DMS153 treated with DMSO at 0.1 percent for 48 hours (cell line): ENCODE measurements around the gene CAV1.

Experiments used
- DNase-seq: peaks from one replicate; lab custom pipeline; 2025; ENCODE audit not compliant: unreplicated experiment; lab: John Stamatoyannopoulos, UW

CAV1 gene

GRCh38 chr7:116503835-116504234 is 21.0 kb upstream of the CAV1 start:
- no peak for DNase-seq

- no peak for DNase-seq
These were observed 19.6 kb upstream of the CAV1 start for GRCh38 chr7:116505278-116505677.

- no peak for DNase-seq
These were observed 19.0 kb upstream of the CAV1 start for GRCh38 chr7:116505823-116506222.

- DNase-seq: no peak
These were observed 14.8 kb upstream of the CAV1 start for GRCh38 chr7:116509982-116510579.

- no peak for DNase-seq
These were observed 14.0 kb upstream of the CAV1 start for GRCh38 chr7:116510795-116511194.

GRCh38 chr7:116511552-116512519 is 13.0 kb upstream of the CAV1 start:
- DNase-seq: peak; percentile 62

- no peak for DNase-seq
These were observed 12.2 kb upstream of the CAV1 start for GRCh38 chr7:116512520-116513188.

- DNase-seq: no peak
These were observed 9.3 kb upstream of the CAV1 start for GRCh38 chr7:116515584-116515983.

GRCh38 chr7:116516324-116516723 is 8.5 kb upstream of the CAV1 start:
- DNase-seq: no peak

- DNase-seq: no peak
These were observed 7.2 kb upstream of the CAV1 start for GRCh38 chr7:116517626-116518025.

GRCh38 chr7:116518961-116519360 is 5.9 kb upstream of the CAV1 start:
- no peak for DNase-seq

- no peak for DNase-seq
These were observed 3.7 kb upstream of the CAV1 start for GRCh38 chr7:116521046-116521664.

GRCh38 chr7:116522247-116522646 is 2.6 kb upstream of the CAV1 start:
- DNase-seq: no peak

GRCh38 chr7:116524221-116524608 is 621 bp upstream of the CAV1 start:
- DNase-seq: no peak

- no peak for DNase-seq
These were observed 569 bp downstream of the CAV1 start for GRCh38 chr7:116525298-116525912.

- peak; percentile 53 for DNase-seq
These were observed 1.4 kb downstream of the CAV1 start for GRCh38 chr7:116525913-116526861.

- no peak for DNase-seq
These were observed 2.1 kb downstream of the CAV1 start for GRCh38 chr7:116526897-116527296.

- no peak for DNase-seq
These were observed 2.7 kb downstream of the CAV1 start for GRCh38 chr7:116527521-116527920.

GRCh38 chr7:116528008-116528789 is 3.4 kb downstream of the CAV1 start:
- no peak for DNase-seq
